HG02943 (cell line): Measurements from ENCODE around the gene CD81.

Experiments
- ATAC-seq: cut with Tn5 transposase; IDR thresholded peaks from one replicate; pipeline ENCODE4 v1.9.1; 2021; ENCODE audit warnings: mild to moderate bottlenecking, low read depth, moderate library complexity; ENCODE audit not compliant: unreplicated experiment

The CD81 gene

DNA sequence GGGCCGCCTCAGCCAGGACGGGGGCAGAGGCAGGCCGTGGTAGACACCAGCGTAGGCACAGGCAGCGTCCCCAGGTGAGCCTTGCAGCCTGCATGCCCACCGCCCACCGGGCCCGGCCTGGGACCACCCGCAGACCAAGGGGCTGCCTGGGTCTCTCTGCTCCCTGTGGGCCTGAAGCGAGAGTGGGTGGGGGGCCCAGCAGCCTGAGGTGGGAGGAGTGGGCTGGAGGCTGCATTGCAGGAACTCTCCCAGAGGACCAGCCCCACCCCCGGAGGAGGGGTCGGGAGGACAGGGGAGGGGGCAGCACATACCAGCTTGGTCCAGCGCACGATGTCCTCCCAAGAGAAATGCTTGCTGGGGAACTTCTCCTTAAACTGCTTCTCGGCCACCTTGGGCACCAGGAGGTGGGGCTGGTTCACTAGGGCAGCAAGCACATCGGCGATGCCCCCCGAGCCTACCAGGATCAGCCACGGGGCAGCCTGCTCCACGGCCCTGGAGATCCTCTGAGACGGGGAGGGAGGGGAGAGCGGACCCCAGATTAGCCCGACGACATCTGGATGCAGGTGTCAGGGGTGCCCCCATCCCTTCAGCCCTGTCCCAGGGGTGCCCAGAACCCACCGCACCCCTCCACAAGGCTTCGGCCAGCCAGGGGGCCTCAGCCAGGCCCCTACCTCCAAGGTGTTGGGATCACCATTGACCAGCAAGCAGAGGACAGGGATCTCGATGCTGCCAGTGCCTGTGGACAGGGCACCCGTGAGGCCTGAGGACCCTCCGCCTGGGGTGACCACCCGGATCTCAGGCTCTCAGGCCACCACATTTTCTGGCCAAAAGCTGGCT, 41.0 kb downstream of the CD81 start:
- ATAC-seq, result no peak

GRCh38 chr11:2418693-2419360, 41.7 kb downstream of the CD81 start:
- no peak for ATAC-seq

- no peak for ATAC-seq
Measured at GRCh38 chr11:2419638-2420501, 42.8 kb downstream of the CD81 start.

DNA sequence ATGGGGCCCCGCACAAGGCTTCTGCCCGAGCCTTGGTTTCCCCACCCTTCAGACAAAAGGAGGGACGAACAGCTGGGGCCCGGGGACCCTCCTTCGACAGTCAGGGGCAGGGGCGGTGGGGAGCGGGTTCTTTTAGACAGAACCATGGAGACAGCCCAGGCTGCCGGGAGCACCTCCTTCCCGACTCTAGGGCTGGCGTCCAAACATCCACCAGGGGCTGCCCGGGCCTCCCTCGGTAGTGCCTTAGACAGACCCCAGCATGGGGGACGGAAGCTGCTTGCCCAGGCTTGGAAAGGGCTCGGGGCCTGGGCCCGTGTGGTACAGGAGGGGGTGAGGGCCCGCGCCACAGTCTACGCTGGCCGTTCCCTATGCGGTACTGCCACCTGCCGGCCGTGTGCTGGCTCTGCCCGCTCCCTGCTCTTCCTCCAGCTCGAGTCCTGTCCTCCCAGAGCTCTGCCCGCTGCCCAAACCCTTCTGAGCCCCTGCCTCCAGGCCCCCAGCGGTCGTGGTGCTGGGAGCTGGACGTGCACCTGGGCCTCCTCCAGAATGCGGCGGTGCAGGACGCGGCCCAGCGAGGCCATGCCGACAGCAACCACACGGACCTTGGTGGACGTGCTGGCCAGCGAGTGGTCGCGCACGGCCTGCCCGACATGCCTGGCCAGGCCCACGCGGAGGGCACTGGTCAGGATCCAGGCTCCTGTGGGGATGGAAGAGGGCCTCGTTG, 43.6 kb downstream of the CD81 start:
- ATAC-seq, result no peak

GRCh38 chr11:2421226-2421994, 44.3 kb downstream of the CD81 start:
- ATAC-seq, result no peak

DNA sequence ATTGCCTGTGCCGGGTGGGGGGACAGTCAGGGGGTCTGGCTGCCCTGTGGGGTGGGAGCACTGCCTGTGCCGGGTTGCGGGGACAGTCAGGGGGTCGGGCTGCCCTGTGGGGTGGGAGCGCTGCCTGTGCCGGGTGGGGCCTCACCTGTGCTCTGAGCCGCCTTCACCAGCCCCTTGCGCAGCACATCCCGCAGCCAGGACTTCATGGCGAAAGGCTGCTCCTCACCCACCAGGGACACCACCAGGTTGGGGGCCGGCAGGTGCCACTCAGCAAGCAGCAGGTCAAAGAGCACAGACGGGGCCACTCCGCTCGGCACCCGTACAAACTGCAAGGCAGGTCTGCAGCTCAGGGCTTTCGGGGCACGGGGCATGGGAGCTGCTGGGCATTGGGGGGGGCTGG, 44.9 kb downstream of the CD81 start:
- ATAC-seq, result no peak

GRCh38 chr11:2422461-2423156, 45.5 kb downstream of the CD81 start:
- ATAC-seq, result no peak

DNA sequence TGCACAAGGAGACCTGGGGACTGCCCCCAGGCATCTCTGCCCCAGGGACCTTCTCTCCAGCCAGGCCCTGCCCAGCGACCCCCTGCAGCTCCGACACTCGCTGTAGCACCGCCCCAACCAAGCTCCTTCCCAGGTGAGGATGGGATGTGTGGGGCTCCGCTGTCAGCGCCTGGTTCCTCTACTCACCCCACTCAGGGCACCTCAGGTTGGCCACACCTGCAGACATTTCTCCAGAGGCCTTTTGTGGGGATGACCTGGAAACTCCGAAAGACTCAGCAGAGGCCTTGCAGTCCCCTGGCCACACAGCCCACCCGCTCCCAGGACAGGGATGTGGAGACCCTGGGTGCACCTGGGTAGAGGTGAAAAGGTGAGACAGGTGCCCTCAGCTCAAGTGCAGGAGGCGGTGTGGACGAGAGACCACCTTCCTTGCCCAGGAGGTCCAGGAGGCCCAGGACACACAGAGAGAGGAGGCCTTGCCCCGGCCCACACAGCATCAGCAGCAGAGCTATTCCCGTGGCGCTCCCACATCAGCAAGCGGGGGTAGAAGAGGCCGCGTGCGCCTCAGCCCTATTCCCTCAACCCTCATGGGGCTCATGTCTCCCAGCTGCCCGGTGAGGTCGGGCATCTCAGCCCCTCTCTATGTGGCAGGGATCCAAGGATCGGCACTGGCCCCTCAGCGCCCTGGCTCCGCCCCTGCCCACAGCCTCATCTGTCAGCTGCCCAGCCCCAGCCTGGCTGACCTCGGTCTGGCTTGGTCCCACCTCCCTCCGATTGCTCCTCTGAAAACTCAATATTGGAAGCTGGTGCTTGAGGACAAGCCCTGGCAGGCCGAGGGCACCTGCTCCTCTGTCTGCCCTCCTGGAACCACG, 46.3 kb downstream of the CD81 start:
- ATAC-seq, result no peak

GRCh38 chr11:2424811-2425495, 47.8 kb downstream of the CD81 start:
- ATAC-seq, result no peak

DNA sequence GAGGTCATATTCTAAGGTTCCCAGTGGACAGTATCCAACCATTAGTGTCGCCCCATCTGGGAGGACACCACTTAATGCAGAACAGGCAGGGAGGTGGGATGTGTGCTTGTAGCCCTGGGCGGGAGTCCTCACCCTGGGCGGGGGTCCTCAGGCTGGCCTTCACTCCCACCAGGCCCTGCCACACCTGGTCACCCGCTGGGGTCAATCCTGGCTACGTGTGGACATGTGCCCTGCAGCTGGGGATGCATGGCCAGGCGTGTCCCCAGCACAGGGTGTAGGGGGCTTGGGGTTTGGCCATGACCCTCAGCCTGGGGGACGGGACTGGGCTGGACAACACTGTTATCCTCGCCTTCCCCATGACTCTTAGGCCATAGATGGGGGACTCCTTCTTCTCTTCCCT, 48.4 kb downstream of the CD81 start:
- no peak for ATAC-seq

- ATAC-seq, result no peak
Measured at GRCh38 chr11:2426221-2426620, 49.1 kb downstream of the CD81 start.

GRCh38 chr11:2426826-2427521, 49.9 kb downstream of the CD81 start:
- ATAC-seq, result no peak

DNA sequence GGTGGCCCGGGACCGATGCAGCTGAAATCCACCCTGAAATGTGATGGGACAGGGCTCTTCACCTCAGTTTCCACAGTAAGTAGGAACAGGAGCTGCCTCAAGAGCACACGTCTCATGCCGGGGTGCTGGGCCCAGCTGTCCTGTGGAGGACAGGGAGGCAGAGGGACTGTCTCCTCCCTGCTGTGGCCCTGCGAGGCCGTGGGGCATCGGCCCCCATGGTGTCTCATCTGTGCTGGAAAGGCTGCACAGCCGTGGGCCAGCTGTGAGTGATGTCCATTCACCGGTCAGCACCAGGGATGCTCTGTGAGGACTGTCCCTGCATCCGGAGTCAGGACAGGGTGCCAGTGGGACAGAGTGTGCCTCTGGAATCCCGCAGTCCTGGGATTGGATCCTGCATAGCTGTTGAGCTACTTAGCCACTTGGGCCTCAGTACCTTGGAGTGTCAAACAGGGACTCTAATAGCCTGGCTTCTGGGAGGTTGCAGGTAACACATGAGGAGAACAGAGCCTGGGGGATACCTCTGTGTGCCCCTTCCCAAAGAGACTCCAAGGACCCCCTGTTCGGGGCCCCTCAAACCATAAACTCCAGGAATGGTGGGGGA, 50.7 kb downstream of the CD81 start:
- no peak for ATAC-seq

DNA sequence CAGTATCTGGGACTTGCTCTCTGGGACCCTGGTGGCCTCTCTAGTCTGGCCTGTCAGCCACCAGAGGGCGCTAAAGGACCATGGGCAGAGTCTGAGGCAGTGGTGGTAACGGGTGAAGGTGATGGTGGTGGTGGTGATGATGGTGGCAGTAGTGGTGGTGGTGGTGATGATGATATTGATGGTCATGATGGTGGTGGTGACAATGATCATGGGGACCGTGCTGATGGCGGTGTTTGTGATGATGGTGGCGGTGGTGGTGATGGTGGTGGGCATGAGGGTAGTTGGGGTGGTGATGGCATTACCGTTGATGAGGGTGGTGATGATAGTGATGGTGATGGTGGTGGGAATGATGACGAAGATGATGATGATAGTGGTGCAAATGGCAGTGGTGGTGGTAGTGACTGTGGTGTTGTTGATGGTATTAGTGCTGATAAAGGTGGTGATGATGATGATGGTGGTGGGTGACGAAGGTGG, 51.2 kb downstream of the CD81 start:
- no peak for ATAC-seq

- no peak for ATAC-seq
Measured at GRCh38 chr11:2431395-2431794, 54.3 kb downstream of the CD81 start.

- ATAC-seq, result no peak
Measured at GRCh38 chr11:2432171-2432621, 55.1 kb downstream of the CD81 start.
